ENCODE measurements around the gene B3GLCT. TPM values are rescaled to one million over a fixed set of nuclear protein-coding genes. Genes with fewer than 3 reads are reported as not detected.

Gene B3GLCT
- polyA plus RNA-seq, 1 donor from 2014 or later, result 8.2 TPM

DNA sequence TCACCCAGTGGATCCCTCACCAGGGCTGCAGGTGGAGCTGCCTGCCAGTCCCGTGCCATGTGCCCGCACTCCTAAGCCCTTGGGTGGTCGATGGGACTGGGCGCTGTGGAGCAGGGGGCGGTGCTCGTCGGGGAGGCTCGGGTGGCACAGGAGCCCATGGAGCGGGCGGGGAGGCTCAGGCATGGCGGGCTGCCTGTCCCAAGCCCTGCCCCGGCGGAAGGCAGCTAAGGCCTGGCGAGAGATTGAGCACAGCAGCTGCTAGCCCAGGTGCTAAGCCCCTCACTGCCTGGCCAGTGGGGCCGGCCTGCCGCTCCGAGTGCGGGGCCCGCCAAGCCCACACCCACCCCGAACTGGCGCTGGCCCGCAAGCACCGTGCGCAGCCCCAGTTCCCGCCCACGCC lies 16.8 kb upstream of the B3GLCT start:
- no peaks in the 10 kb centered on the region for H4K20me1 ChIP-seq (ENCODE audit: insufficient read depth)
- no peak overlapping the region for H3K27ac ChIP-seq (ENCODE audit: low read length)
- no peaks in the 10 kb centered on the region for H3K9me3 ChIP-seq (ENCODE audit: low read length)
- no peaks in the 10 kb centered on the region for H3K36me3 ChIP-seq (ENCODE audit: insufficient read depth, low read length)
- H2AFZ ChIP-seq (ENCODE audit: low read depth, low read length), result no peak overlapping the region
- H3K79me2 ChIP-seq (replicated peaks; ENCODE audit: insufficient read depth, low read length), result no peaks in the 10 kb centered on the region
- H3K9me2 ChIP-seq (ENCODE audit: insufficient read depth, low read length), result no peaks in the 10 kb centered on the region
- H3K4me2 ChIP-seq (ENCODE audit: low read length), result no peak overlapping the region
- no peaks in the 10 kb centered on the region for H3K27me3 ChIP-seq (ENCODE audit: insufficient read depth, low read depth, low read length)
- no peak overlapping the region for H3K9ac ChIP-seq (ENCODE audit: low read length)
- no peak overlapping the region for H3K4me3 ChIP-seq (ENCODE audit: low read length)
- TF ChIP-seq EP300 (conservative IDR thresholded peaks at IDR 0.05; ENCODE audit: poor library complexity, severe bottlenecking) (no peak), RAD21 (conservative IDR thresholded peaks at IDR 0.05) (no peak), POLR2AphosphoS5 (IDR thresholded peaks at IDR 0.05) (no peak)
- TF ChIP-seq, protein P1, sequence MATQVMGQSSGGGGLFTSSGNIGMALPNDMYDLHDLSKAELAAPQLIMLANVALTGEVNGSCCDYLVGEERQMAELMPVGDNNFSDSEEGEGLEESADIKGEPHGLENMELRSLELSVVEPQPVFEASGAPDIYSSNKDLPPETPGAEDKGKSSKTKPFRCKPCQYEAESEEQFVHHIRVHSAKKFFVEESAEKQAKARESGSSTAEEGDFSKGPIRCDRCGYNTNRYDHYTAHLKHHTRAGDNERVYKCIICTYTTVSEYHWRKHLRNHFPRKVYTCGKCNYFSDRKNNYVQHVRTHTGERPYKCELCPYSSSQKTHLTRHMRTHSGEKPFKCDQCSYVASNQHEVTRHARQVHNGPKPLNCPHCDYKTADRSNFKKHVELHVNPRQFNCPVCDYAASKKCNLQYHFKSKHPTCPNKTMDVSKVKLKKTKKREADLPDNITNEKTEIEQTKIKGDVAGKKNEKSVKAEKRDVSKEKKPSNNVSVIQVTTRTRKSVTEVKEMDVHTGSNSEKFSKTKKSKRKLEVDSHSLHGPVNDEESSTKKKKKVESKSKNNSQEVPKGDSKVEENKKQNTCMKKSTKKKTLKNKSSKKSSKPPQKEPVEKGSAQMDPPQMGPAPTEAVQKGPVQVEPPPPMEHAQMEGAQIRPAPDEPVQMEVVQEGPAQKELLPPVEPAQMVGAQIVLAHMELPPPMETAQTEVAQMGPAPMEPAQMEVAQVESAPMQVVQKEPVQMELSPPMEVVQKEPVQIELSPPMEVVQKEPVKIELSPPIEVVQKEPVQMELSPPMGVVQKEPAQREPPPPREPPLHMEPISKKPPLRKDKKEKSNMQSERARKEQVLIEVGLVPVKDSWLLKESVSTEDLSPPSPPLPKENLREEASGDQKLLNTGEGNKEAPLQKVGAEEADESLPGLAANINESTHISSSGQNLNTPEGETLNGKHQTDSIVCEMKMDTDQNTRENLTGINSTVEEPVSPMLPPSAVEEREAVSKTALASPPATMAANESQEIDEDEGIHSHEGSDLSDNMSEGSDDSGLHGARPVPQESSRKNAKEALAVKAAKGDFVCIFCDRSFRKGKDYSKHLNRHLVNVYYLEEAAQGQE (IDR thresholded peaks at IDR 0.05; ENCODE audit: borderline replicate concordance), result no peak
- H3F3A ChIP-seq (ENCODE audit: insufficient read depth, low read length, poor library complexity, severe bottlenecking), result no peaks in the 10 kb centered on the region

DNA sequence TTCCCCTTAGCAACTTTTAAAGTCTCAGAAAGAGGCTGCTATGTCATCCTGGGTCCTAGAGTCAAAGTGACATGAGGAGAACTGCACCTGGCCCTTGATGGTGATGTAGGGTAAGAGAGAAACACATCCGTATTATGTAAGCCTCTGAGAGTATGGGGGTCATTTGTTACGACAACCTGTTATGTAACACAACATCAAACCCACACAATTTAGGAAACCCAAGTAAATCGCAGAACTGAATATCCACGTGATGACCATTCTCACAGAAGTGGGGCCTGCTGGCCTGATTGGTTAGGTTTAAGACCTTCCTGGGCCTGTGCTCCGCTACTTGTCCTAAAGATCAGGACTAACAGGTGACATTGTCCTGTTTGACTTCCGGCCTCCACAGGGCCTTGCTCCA lies 15.3 kb upstream of the B3GLCT start:
- H3F3A ChIP-seq (ENCODE audit: insufficient read depth, low read length, poor library complexity, severe bottlenecking), result no peaks in the 10 kb centered on the region
- H3K9me3 ChIP-seq (ENCODE audit: low read length), result no peaks in the 10 kb centered on the region
- no peaks in the 10 kb centered on the region for H3K36me3 ChIP-seq (ENCODE audit: insufficient read depth, low read length)
- no peaks in the 10 kb centered on the region for H3K79me2 ChIP-seq (replicated peaks; ENCODE audit: insufficient read depth, low read length)
- H3K27ac ChIP-seq (ENCODE audit: low read length), result no peak overlapping the region
- no peak overlapping the region for H3K9ac ChIP-seq (ENCODE audit: low read length)
- H3K27me3 ChIP-seq (ENCODE audit: insufficient read depth, low read depth, low read length), result no peaks in the 10 kb centered on the region
- no peaks in the 10 kb centered on the region for H3K9me2 ChIP-seq (ENCODE audit: insufficient read depth, low read length)
- no peak overlapping the region for H2AFZ ChIP-seq (ENCODE audit: low read depth, low read length)
- H3K4me3 ChIP-seq (ENCODE audit: low read length), result no peak overlapping the region
- H4K20me1 ChIP-seq (ENCODE audit: insufficient read depth), result no peaks in the 10 kb centered on the region
- TF ChIP-seq, protein P1 (IDR thresholded peaks at IDR 0.05; ENCODE audit: borderline replicate concordance), result no peak
- no peak for TF ChIP-seq MXI1 (conservative IDR thresholded peaks at IDR 0.05; ENCODE audit: poor library complexity, severe bottlenecking)
- no peak for TF ChIP-seq SMC3 (conservative IDR thresholded peaks at IDR 0.05; ENCODE audit: poor library complexity)
- no peak for TF ChIP-seq EP300 (conservative IDR thresholded peaks at IDR 0.05; ENCODE audit: poor library complexity, severe bottlenecking)
- H3K4me2 ChIP-seq (ENCODE audit: low read length), result no peak overlapping the region
